SKM-1 treated with dmso at 0.1 percent for 144 hours (cell line): ENCODE measurements around the gene FOXF2.

ENCODE experiments used
- DNase-seq: peaks from one replicate; lab custom pipeline; 2025; ENCODE audit not compliant: unreplicated experiment; lab: John Stamatoyannopoulos, UW

Gene FOXF2

GRCh38 chr6:1378065-1379016, 11.0 kb upstream of the FOXF2 start:
- no peak for DNase-seq

DNA sequence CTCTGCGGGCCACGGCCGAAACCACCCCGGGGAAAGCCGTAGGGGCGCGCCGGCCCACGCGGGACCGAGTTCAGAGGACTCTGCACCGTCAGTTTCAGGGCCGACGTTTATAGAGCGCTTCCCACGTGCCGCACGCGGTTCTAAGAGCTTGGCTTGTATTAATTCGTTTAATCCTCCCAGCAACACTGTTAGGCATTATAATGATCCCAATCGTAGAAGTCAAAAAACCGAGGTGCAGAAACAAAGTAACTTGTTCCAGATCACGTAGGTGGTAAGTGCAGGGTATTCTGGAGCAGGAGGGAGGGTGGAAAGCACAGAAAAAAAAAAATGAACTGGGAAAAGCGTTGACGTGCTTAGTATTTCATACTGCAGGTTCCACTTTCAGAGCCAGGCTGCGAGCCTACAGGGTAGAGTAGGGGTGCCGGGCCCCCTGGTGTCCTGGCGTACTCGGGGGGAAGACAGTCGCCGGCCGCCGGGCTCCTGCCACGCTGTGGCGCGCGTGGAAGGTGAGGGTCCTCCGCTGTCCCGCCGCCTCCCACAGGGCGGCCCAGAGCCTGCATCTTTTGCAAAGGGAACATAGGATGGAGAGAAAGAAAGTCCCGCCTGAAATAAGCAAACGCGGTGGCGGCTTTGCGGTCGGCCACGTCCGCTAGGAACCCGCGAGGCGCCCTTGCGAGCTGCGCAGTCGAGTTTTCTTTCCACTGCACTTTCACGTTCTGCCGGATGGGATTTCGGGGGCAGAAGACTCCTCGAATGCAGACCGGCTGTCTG, 10.2 kb upstream of the FOXF2 start:
- no peak for DNase-seq

DNA sequence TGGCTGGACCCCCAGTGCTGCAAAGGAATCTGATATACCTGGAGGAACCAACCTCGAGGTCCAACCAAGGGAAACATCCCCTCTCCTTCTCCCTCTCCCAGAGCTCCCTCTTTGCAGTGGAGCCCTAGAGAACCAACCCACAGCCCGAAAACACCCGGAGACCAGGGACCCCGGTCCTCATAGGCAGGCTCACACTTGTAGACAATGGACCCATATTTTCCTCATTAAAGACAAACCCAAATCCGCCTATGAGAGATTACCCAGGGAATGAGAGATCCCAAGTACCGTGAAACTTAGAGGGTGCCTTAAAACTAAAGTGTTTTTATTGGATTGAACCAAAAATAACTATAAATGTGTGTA, 9.6 kb upstream of the FOXF2 start:
- no peak for DNase-seq

GRCh38 chr6:1380625-1381427, 8.6 kb upstream of the FOXF2 start:
- no peak for DNase-seq

GRCh38 chr6:1381481-1382330, 7.7 kb upstream of the FOXF2 start:
- DNase-seq = no peak

- no peak for DNase-seq
Measured at GRCh38 chr6:1382331-1382882, 7.0 kb upstream of the FOXF2 start.

DNA sequence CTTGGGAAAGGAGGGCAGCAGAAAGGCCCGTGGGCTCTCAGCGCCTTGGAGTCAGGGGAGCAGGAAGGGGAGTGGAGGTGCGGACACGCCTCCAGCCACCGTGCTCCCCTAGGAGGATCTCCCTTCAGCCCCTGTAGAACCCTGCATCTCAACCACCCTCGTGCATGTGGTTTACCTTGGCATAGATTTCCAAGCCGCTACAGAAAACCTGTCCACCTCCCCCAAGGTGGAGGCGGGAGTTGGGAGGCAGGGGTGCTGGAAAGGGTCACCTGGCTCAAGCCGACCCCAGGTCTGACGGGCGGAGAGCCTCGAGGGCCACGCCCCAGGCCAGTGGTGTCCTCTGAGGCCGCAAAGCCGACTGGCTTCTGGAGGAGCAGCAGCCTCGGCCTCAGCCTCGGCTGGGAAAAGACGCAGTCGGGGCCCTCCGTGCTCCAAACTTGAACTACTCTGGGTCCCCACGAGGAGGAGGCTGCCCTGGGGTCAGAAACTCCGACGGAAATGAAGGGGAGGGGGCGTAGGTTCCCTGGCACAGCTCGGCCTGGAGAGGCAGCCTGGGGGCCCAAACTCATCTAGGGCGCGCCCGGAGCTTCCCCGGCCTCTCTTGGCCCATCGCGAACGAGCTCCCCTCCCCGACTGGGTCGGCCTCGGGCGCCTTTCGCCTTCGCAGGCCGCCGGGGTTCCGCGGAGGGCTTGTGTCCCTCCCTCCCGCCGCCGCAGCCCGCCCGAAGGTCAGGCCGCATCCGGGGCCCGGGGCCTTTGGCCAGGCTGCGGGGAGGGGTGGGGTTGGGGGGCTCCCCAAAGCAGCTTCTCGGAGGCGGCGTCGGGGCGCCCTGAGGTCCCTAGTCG, 6.3 kb upstream of the FOXF2 start:
- no peak for DNase-seq

- DNase-seq = no peak
Measured at GRCh38 chr6:1383729-1384548, 5.4 kb upstream of the FOXF2 start.

GRCh38 chr6:1384549-1385128, 4.7 kb upstream of the FOXF2 start:
- no peak for DNase-seq

DNA sequence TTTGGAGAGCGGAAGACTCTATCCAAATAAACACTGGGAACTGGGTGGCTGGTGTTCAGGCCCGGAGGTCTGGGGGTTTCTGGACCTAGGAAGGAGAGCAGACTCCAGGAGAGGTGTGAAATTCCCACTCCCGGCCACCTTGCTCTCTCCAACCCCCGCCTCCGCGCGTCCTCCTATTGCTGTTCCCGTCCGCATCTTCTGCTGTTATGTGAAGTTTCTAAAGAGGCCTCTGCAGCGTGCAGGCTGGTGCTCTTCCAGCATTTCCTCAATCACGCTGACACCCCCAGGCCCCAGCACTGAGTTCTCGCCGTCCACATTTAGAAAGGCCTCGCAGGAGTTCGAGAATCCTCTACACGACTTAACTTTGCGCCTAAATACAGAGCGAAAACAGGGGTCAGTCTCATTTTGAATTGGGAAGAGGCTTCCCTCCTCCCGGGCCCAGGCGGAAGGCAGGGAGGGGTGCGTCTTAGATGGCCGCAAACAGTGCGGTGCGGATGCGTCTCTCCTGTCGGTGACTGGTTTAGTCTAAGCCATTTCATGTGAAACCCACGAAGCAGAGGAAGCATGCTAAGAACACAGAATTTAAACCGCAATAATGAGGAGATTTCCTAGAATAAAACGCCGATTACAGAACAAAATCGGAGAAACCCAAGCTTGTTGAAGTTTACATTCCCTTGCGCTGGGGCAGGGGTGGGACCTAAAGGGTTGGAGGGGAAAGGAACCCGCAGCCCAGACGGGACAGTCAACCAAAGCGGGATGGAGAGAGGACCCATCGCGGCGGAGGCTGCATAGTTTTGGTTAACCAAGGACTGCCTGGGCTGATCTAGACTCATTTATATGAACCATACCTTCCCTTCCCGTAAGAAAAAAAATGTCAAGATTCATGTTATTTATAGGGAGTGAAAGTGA, 4.0 kb upstream of the FOXF2 start:
- DNase-seq = no peak

GRCh38 chr6:1386038-1386709, 3.2 kb upstream of the FOXF2 start:
- DNase-seq = no peak

- no peak for DNase-seq
Measured at GRCh38 chr6:1387538-1387875, 1.9 kb upstream of the FOXF2 start.

GRCh38 chr6:1387876-1388629, 1.3 kb upstream of the FOXF2 start:
- no peak for DNase-seq

DNA sequence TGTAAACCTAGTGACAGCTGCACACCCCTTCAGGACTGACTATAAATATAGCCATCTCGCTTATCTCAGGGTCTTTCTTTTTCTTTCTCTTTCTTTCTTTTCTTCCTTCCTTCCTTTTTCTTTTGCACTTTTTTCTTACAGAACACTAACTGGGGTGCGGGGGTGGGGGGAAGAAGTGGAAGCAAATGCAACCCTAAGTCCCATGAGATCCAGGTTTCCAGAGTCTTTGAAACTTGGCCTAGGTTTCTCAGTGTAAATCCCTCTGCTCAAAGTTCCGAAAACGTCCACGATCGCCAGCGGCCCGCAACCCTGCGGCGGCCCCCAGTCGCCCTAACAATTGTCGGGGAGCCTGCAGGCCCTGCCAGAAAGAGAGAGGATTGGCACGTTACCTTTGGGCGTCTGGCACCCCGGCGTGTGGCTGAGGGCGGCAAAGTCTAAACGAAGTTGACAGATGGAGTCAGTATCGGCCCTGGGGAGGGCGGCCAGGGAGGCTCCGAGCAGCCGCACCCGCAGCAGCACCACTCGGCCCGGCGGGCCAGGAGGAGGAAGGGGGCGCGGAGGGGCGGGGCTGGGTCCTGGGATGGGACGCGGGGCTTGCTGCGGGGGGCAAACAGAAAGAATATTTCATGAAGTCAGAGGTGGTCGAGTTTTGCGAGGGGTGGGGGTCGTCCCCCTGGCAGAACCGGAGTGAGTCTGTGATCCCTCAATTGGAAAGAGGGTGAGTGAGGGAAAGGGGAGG, 577 bp upstream of the FOXF2 start:
- DNase-seq = no peak
